Measurements from ENCODE around the gene CLSTN3. TPM values are rescaled to one million over a fixed set of nuclear protein-coding genes. Genes with fewer than 3 reads are reported as not detected.
"Not testable (repeated sequence)": the region's sequence is repeated elsewhere in the genome, so short reads cannot be mapped to it uniquely, and the experiment has no call there.

The CLSTN3 gene
- total RNA-seq, 1 donor from 2014 or later: 9.2 TPM

DNA sequence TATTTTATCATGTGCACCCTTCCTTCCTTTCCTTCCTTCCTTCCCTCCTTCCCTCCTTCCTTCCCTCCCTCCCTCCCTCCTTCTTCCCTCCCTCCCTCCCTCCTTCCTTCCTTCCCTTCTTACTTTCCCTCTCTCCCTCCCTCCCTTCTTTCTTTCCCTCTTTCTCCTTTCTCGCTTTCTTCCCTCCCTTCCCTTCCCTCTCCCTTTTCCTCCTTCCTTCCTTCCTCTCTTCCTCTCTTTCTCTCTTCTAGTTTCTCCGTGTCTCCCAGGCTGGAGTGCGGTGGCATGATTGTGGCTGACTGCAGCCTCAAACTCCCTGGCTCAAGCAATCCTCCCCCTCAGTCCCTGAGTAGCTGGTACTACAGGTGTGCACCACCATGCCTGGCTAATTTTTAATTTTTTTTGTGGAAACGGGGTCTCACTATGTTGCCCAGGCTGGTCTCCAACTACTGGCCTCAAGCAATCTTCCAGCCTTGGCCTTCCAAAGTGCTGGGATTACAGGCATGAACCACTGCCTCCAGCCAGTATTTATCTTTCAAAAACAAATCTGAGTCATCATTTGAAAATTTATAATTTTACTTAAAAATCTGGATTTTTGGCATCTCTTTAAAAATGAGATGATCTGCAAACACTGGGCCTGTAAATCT is 29.0 kb upstream of the CLSTN3 start:
- Histone ChIP-seq H3K27me3 (ENCODE audit: control insufficient read depth, insufficient read depth, low read length) (no peaks in the 10 kb centered on the region), H3K36me3 (ENCODE audit: control insufficient read depth, insufficient read depth, low read length) (peaks cover 25% of the 10 kb centered on the region), H3K4me3 (ENCODE audit: low read depth, low read length) (no peak overlapping the region)
- TF ChIP-seq, protein P1, sequence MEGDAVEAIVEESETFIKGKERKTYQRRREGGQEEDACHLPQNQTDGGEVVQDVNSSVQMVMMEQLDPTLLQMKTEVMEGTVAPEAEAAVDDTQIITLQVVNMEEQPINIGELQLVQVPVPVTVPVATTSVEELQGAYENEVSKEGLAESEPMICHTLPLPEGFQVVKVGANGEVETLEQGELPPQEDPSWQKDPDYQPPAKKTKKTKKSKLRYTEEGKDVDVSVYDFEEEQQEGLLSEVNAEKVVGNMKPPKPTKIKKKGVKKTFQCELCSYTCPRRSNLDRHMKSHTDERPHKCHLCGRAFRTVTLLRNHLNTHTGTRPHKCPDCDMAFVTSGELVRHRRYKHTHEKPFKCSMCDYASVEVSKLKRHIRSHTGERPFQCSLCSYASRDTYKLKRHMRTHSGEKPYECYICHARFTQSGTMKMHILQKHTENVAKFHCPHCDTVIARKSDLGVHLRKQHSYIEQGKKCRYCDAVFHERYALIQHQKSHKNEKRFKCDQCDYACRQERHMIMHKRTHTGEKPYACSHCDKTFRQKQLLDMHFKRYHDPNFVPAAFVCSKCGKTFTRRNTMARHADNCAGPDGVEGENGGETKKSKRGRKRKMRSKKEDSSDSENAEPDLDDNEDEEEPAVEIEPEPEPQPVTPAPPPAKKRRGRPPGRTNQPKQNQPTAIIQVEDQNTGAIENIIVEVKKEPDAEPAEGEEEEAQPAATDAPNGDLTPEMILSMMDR (IDR thresholded peaks at IDR 0.05; ENCODE audit: insufficient read depth, low read length, severe bottlenecking): no peak
- FAIRE-seq (no peak), DNase-seq (ENCODE audit: low read depth) (no peak)

DNA sequence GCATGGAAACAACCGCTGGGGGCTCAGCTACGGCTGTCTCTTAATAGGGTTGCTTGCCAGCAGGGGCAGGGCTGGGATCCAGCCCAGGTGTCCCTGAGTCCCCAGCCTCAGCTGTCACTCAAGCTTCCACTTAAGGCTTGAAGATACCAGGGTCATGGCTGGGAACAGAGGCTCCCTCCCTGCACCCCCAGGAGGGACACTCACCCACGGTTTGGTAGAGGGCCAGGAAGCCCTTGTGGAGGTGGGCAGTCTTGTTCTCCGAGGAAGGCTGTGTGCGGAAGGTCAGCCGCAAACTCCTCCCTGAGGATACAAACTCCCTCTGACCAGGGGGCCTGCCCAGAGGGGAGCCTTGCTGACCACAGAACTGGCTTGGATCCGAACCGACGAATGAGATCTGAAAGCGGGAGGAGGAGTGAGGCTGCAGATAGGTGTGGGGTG is 28.5 kb upstream of the CLSTN3 start:
- TF ChIP-seq, protein P1 (IDR thresholded peaks at IDR 0.05; ENCODE audit: insufficient read depth, low read length, severe bottlenecking): no peak
- DNase-seq (ENCODE audit: low read depth) (no peak), FAIRE-seq (no peak)
- peaks cover 25% of the 10 kb centered on the region for H3K36me3 ChIP-seq (ENCODE audit: control insufficient read depth, insufficient read depth, low read length)
- no peak overlapping the region for H3K4me3 ChIP-seq (ENCODE audit: low read depth, low read length)
- H3K27me3 ChIP-seq (ENCODE audit: control insufficient read depth, insufficient read depth, low read length): no peaks in the 10 kb centered on the region

DNA sequence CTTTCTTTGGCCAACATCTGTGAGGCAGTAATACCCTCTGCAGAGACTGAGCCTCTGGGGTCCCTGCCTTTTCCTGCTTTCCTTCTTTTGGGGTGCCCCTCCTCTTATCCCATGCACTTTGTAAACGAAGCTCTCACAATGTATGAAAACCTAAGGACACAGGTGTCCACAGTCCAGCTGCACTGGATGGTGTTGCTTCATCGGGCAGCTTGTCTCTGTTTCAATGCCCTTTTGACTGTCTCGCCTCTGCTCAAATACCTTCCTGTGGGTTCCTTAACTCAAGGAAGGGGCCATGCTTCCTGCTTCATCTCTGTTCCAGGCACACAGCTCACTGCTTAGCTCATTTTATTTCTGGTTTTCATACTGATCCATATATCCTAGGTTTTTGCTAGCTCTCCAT is 27.6 kb upstream of the CLSTN3 start:
- FAIRE-seq (no peak), DNase-seq (ENCODE audit: low read depth) (no peak)
- H3K4me3 ChIP-seq (ENCODE audit: low read depth, low read length): no peak overlapping the region

DNA sequence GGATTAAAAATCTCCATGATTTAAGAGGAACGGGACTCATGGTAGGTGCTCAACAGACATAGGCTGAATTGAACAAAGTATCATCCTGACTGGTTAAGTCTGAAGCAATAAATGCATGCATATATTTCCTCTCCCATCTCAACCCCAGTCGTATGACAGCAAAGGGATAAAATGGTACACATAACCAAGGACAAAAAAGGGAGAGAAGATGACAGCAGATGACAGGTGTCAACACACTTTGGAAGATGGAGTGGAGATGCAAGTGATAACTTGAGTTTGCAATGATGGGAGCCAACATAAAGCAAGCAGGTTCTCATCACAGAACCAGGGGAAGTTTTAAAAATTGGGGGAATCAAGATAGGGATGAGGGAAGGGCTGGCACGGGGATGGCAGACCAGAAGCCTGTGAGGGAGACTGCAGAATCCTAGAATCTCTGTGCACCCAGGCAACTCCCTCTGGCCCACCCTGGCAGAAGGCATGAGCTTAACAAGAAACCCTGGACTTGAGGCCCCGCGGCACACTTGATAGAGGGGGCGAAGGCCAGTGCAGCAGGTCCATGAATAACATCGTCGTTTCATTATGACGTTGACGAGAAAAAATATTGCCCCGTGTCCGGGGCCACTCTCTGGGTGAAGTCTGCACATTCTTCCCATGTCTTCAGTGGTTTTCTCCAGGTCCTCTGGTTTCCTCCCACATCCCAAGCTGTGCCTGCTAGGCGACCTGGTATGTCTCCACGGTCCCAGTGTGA is 26.2 kb upstream of the CLSTN3 start:
- Histone ChIP-seq H3K36me3 (ENCODE audit: control insufficient read depth, insufficient read depth, low read length) (peaks cover 23% of the 10 kb centered on the region), H3K27me3 (ENCODE audit: control insufficient read depth, insufficient read depth, low read length) (no peaks in the 10 kb centered on the region), H3K4me3 (ENCODE audit: low read depth, low read length) (no peak overlapping the region)
- TF ChIP-seq, protein P1 (IDR thresholded peaks at IDR 0.05; ENCODE audit: insufficient read depth, low read length, severe bottlenecking): no peak
- no peak for DNase-seq (ENCODE audit: low read depth)
- no peak for FAIRE-seq

More for the DNA sequence above, 27.6 kb upstream of the CLSTN3 start:
- Histone ChIP-seq H3K27me3 (ENCODE audit: control insufficient read depth, insufficient read depth, low read length) (no peaks in the 10 kb centered on the region), H3K36me3 (ENCODE audit: control insufficient read depth, insufficient read depth, low read length) (peaks cover 25% of the 10 kb centered on the region)
- TF ChIP-seq, protein P1 (IDR thresholded peaks at IDR 0.05; ENCODE audit: insufficient read depth, low read length, severe bottlenecking): no peak

DNA sequence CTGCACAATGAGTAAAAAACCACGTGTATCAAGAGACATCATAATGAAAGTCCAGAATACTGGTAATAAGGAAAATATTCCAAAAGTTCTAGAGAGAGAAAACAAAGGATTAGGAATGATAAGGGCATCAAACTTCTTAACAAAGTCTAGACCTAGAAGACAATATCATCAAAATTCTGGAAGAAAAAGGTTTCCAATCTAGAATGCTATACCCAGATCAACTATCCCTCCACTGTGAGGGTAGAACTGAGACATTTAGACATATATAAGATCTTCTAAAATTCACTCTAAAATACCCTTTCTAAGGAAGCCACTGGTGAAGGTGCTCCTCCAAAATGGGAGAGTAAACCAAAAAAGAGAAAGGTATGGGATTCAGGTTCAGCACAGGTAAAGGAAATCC is 24.1 kb upstream of the CLSTN3 start:
- DNase-seq (ENCODE audit: low read depth): no peak
- no peak for FAIRE-seq
- Histone ChIP-seq H3K4me3 (ENCODE audit: low read depth, low read length) (no peak overlapping the region), H3K36me3 (ENCODE audit: control insufficient read depth, insufficient read depth, low read length) (peaks cover 19% of the 10 kb centered on the region), H3K27me3 (ENCODE audit: control insufficient read depth, insufficient read depth, low read length) (no peaks in the 10 kb centered on the region)
- TF ChIP-seq, protein P1 (IDR thresholded peaks at IDR 0.05; ENCODE audit: insufficient read depth, low read length, severe bottlenecking): no peak

DNA sequence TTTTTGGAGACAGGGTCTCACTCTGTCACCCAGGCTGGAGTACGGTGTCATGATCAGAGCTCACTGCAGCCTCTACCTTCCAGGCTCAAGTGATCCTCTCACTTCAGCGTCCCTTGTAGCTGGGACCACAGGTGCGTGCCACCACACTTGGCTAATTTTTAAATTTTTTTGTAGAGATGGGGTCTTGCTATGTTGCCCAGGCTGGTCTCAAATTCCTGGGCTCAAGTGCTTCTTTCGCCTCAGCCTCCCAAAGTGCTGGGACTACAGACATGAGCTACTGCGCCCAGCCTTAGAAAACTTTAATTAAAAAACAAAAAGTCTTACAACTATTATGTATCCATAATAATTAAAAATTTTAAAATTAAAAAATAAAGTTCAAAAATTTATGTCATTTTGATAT is 23.0 kb upstream of the CLSTN3 start:
- FAIRE-seq; H3K4me3 ChIP-seq (ENCODE audit: low read depth, low read length); DNase-seq (ENCODE audit: low read depth); H3K27me3 ChIP-seq (ENCODE audit: control insufficient read depth, insufficient read depth, low read length): not testable (repeated sequence)
- H3K36me3 ChIP-seq (ENCODE audit: control insufficient read depth, insufficient read depth, low read length): peaks cover 15% of the 10 kb centered on the region
